ENCODE results near the gene TRRAP.

The TRRAP gene

GRCh38 chr7:98903246-98903645 lies 24.9 kb downstream of the TRRAP start:
- H3K27ac ChIP-seq (ENCODE audit: low read depth, low read length): no peak overlapping the region
- H3K9ac ChIP-seq (ENCODE audit: low read length): no peak overlapping the region
- H3K4me3 ChIP-seq (ENCODE audit: low read depth, low read length): no peak overlapping the region
- H3K27me3 ChIP-seq (ENCODE audit: control insufficient read depth, insufficient read depth, low read length): no peaks in the 10 kb centered on the region
- no peaks in the 10 kb centered on the region for H3K4me1 ChIP-seq (ENCODE audit: control insufficient read depth, insufficient read depth, low read length)
- peaks cover 6% of the 10 kb centered on the region; the same call in 1 of the 2 replicates for H3K9me3 ChIP-seq (ENCODE audit: control insufficient read depth, insufficient read depth, low read depth, low read length)
- peaks cover 99% of the 10 kb centered on the region for H3K36me3 ChIP-seq (ENCODE audit: control insufficient read depth, insufficient read depth, low read length)

DNA sequence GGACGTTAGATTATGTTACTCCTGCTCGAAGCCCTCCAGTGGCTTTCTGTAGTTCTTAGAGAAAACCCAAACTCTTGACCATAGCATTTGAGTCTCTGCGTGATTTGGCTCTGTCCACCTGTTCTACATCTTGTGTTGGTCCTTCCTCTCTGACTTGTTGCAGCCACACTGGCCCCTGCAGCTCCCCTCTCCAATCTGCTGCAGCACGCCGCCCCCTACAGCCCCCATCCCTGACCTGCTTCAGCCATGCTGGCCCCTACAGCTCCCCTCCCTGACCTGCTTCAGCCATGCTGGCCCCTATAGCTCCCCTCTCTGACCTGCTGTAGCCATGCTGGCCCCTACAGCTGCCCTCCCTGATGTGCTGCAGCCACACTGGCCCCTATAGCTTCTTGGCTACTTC lies 29.2 kb downstream of the TRRAP start:
- H3K9ac ChIP-seq (ENCODE audit: low read length): no peak overlapping the region
- H3K9me3 ChIP-seq (ENCODE audit: control insufficient read depth, insufficient read depth, low read depth, low read length): peaks cover 6% of the 10 kb centered on the region; the same call in 1 of the 2 replicates
- no peak overlapping the region for H3K4me3 ChIP-seq (ENCODE audit: low read depth, low read length)
- no peaks in the 10 kb centered on the region for H3K4me1 ChIP-seq (ENCODE audit: control insufficient read depth, insufficient read depth, low read length)
- H3K27me3 ChIP-seq (ENCODE audit: control insufficient read depth, insufficient read depth, low read length): no peaks in the 10 kb centered on the region
- H3K36me3 ChIP-seq (ENCODE audit: control insufficient read depth, insufficient read depth, low read length): peaks cover 98% of the 10 kb centered on the region
- no peak overlapping the region for H3K27ac ChIP-seq (ENCODE audit: low read depth, low read length)

DNA sequence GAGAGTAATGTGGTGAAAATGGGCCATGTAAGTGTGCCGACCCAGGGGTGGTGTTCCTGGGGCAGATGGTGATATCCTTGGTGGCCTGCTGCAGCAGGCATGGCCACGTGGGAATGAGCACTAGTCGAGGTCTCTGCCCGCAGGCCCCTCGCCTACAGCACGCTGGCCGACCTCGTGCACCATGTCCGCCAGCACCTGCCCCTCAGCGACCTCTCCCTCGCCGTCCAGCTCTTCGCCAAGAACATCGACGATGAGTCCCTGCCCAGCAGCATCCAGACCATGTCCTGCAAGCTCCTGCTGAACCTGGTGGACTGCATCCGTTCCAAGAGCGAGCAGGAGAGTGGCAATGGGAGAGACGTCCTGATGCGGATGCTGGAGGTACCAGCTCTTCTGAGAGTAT lies 30.3 kb downstream of the TRRAP start:
- H3K4me3 ChIP-seq (ENCODE audit: low read depth, low read length): no peak overlapping the region
- H3K9ac ChIP-seq (ENCODE audit: low read length): no peak overlapping the region
- peaks cover 6% of the 10 kb centered on the region; the same call in 1 of the 2 replicates for H3K9me3 ChIP-seq (ENCODE audit: control insufficient read depth, insufficient read depth, low read depth, low read length)
- no peak overlapping the region for H3K27ac ChIP-seq (ENCODE audit: low read depth, low read length)
- H3K27me3 ChIP-seq (ENCODE audit: control insufficient read depth, insufficient read depth, low read length): no peaks in the 10 kb centered on the region
- H3K4me1 ChIP-seq (ENCODE audit: control insufficient read depth, insufficient read depth, low read length): no peaks in the 10 kb centered on the region
- H3K36me3 ChIP-seq (ENCODE audit: control insufficient read depth, insufficient read depth, low read length): peaks cover 98% of the 10 kb centered on the region

DNA sequence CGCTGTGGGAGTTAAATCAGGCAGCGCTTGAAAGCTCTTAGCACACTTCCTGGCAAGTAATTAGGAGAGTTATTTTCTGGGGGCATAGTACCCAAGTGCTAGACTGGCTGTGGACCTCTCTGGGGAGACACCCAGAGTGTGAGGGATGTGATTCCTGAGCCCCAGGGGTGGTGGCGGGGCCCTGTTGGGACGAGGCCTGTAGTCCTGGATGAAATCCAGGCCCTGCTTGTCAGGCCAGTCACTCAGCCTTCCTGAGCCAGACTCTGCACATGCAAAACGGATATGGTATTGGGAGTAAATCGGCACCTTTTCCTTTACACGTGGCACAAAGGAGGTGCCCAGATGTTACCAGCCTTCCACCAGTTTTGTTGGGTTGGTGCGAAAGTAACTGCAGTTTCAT lies 31.2 kb downstream of the TRRAP start:
- no peak overlapping the region for H3K27ac ChIP-seq (ENCODE audit: low read depth, low read length)
- H3K36me3 ChIP-seq (ENCODE audit: control insufficient read depth, insufficient read depth, low read length): peaks cover 96% of the 10 kb centered on the region

DNA sequence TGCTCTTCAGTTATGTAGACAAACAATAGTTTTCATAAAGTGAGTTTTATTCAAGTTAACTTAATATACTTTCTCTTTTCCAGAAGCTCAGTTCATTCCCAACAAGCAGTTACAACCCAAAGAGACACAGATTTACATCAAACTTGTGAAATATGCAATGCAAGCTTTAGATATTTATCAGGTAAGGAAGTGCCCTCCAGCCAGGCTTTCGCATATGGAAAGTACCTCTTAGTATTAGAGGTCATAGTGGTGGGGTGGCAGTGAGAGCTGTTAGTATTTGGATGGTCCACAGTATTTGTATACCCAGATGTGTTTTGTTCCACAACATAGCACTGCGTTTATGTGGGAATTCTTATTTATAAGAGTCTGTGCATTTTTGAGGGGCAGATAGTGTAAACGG lies 32.1 kb downstream of the TRRAP start:
- Histone ChIP-seq H3K36me3 (ENCODE audit: control insufficient read depth, insufficient read depth, low read length) (peaks cover 95% of the 10 kb centered on the region), H3K27me3 (ENCODE audit: control insufficient read depth, insufficient read depth, low read length) (no peaks in the 10 kb centered on the region), H3K27ac (ENCODE audit: low read depth, low read length) (no peak overlapping the region), H3K9ac (ENCODE audit: low read length) (no peak overlapping the region), H3K4me1 (ENCODE audit: control insufficient read depth, insufficient read depth, low read length) (no peaks in the 10 kb centered on the region), H3K9me3 (ENCODE audit: control insufficient read depth, insufficient read depth, low read depth, low read length) (peaks cover 6% of the 10 kb centered on the region; the same call in 1 of the 2 replicates), H3K4me3 (ENCODE audit: low read depth, low read length) (no peak overlapping the region)

More for the DNA sequence above, 31.2 kb downstream of the TRRAP start:
- Histone ChIP-seq H3K27me3 (ENCODE audit: control insufficient read depth, insufficient read depth, low read length) (no peaks in the 10 kb centered on the region), H3K9me3 (ENCODE audit: control insufficient read depth, insufficient read depth, low read depth, low read length) (peaks cover 6% of the 10 kb centered on the region; the same call in 1 of the 2 replicates), H3K4me1 (ENCODE audit: control insufficient read depth, insufficient read depth, low read length) (no peaks in the 10 kb centered on the region), H3K4me3 (ENCODE audit: low read depth, low read length) (no peak overlapping the region), H3K9ac (ENCODE audit: low read length) (no peak overlapping the region)

- Histone ChIP-seq H3K4me1 (ENCODE audit: control insufficient read depth, insufficient read depth, low read length) (no peaks in the 10 kb centered on the region), H3K27ac (ENCODE audit: low read depth, low read length) (no peak overlapping the region), H3K36me3 (ENCODE audit: control insufficient read depth, insufficient read depth, low read length) (peaks cover 94% of the 10 kb centered on the region), H3K4me3 (ENCODE audit: low read depth, low read length) (no peak overlapping the region), H3K9ac (ENCODE audit: low read length) (no peak overlapping the region), H3K9me3 (ENCODE audit: control insufficient read depth, insufficient read depth, low read depth, low read length) (peaks cover 6% of the 10 kb centered on the region; the same call in 1 of the 2 replicates), H3K27me3 (ENCODE audit: control insufficient read depth, insufficient read depth, low read length) (no peaks in the 10 kb centered on the region)
Observed at GRCh38 chr7:98911916-98912315, 33.6 kb downstream of the TRRAP start.

DNA sequence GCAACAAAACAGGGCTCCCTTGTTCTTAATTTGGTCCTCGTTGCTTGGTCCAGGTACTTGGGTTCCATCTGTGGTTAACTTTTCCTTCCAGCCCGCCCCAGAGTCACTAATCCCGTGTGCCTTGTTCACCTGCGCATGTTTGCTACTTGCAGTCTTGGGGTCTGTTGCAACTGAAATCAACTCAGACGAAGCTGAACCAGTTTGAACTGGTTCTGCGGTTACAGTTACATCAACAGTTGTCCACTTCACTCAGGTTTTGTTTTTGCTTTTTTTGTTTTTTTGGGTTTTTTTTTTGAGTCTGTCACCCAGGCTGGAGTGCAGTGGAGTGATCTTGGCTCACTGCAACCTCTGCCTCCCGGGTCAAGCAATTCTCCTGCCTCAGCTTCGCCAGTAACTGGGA lies 34.7 kb downstream of the TRRAP start:
- no peaks in the 10 kb centered on the region for H3K4me1 ChIP-seq (ENCODE audit: control insufficient read depth, insufficient read depth, low read length)
- H3K9me3 ChIP-seq (ENCODE audit: control insufficient read depth, insufficient read depth, low read depth, low read length): no peaks in the 10 kb centered on the region
- peaks cover 93% of the 10 kb centered on the region for H3K36me3 ChIP-seq (ENCODE audit: control insufficient read depth, insufficient read depth, low read length)
- H3K9ac ChIP-seq (ENCODE audit: low read length): no peak overlapping the region
- H3K27ac ChIP-seq (ENCODE audit: low read depth, low read length): no peak overlapping the region
- no peak overlapping the region for H3K4me3 ChIP-seq (ENCODE audit: low read depth, low read length)
- no peaks in the 10 kb centered on the region for H3K27me3 ChIP-seq (ENCODE audit: control insufficient read depth, insufficient read depth, low read length)

GRCh38 chr7:98913612-98914011 lies 35.3 kb downstream of the TRRAP start:
- Histone ChIP-seq H3K9me3 (ENCODE audit: control insufficient read depth, insufficient read depth, low read depth, low read length) (no peaks in the 10 kb centered on the region), H3K27me3 (ENCODE audit: control insufficient read depth, insufficient read depth, low read length) (no peaks in the 10 kb centered on the region), H3K4me3 (ENCODE audit: low read depth, low read length) (no peak overlapping the region), H3K36me3 (ENCODE audit: control insufficient read depth, insufficient read depth, low read length) (peaks cover 92% of the 10 kb centered on the region), H3K4me1 (ENCODE audit: control insufficient read depth, insufficient read depth, low read length) (no peaks in the 10 kb centered on the region), H3K9ac (ENCODE audit: low read length) (no peak overlapping the region), H3K27ac (ENCODE audit: low read depth, low read length) (no peak overlapping the region)

- no peak overlapping the region for H3K9ac ChIP-seq (ENCODE audit: low read length)
- no peak overlapping the region for H3K4me3 ChIP-seq (ENCODE audit: low read depth, low read length)
- no peaks in the 10 kb centered on the region for H3K27me3 ChIP-seq (ENCODE audit: control insufficient read depth, insufficient read depth, low read length)
- H3K36me3 ChIP-seq (ENCODE audit: control insufficient read depth, insufficient read depth, low read length): peaks cover 92% of the 10 kb centered on the region
- no peaks in the 10 kb centered on the region for H3K4me1 ChIP-seq (ENCODE audit: control insufficient read depth, insufficient read depth, low read length)
- H3K27ac ChIP-seq (ENCODE audit: low read depth, low read length): no peak overlapping the region
- no peaks in the 10 kb centered on the region for H3K9me3 ChIP-seq (ENCODE audit: control insufficient read depth, insufficient read depth, low read depth, low read length)
Observed at GRCh38 chr7:98917331-98917730, 39.0 kb downstream of the TRRAP start.

DNA sequence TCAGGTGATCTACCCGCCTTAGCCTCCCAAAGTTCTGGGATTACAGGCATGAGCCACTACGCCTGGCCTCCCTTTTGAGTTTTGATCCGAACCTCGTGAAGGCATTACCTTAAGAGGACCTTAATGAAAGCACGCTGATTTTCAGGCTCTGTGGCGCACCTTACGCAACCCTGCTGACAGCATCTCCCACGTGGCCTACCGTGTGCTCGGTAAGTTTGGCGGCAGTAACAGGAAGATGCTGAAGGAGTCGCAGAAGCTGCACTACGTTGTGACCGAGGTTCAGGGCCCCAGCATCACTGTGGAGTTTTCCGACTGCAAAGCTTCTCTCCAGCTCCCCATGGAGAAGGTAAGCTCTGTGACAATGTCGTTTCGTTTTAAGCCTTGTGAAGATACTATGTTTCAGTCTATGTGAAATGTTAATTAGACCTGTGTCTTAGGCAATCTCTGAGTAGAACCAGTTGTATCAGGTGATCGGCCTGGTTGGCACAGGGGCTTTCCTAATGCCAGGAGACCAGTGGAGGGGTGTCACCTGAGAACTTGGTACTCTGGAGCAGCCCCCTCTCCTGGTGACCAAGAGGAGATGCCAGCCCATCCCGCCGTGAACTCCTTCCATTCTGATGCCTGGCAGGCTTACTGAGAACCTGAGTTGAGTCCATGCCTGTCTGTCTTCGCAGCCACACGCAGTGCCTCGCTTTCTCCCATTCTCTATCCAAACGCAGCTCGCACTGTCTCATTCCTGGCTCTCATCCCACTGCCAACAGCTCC lies 43.5 kb downstream of the TRRAP start:
- H3K27me3 ChIP-seq (ENCODE audit: control insufficient read depth, insufficient read depth, low read length): no peaks in the 10 kb centered on the region

DNA sequence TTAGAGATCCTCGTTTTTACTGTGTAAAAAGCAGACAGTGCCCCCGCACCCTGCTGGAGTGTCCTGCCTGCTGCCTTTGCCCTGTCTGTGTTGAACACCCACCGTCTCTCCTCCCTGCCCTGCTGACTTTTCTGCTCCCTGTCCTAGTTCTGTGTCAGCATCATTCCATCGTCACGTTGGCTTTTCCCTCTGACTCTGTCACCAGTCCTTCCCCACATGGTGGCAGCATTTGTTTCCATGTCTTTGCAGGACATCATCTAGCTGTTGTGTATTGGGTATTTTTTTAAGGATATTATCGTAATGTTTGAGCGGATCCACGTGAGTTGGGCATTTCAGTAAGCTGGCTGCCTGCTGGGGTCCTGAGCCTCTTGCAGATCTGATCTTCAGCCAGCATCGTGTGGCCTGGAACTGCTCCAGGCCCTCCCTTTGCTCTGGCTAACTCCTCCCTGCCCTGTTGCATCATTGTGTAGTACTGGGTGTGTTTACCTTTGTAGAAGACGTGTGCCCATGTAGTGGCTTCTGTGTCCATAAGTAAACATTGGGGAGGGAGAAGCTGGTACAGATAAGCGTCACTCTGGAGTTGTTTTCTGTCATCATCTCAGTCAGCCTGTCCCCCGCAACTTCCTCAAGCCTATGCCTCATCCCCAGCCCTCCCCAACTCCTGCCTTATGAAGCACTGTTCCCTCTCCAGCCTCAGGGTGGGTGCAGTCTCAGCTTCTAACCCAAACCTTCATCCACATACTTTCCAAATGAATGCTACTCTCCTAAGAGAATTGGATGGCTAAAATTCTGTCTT lies 44.3 kb downstream of the TRRAP start:
- peaks cover 94% of the 10 kb centered on the region for H3K36me3 ChIP-seq (ENCODE audit: control insufficient read depth, insufficient read depth, low read length)
- H3K27ac ChIP-seq (ENCODE audit: low read depth, low read length): no peak overlapping the region
- H3K9me3 ChIP-seq (ENCODE audit: control insufficient read depth, insufficient read depth, low read depth, low read length): no peaks in the 10 kb centered on the region
- no peak overlapping the region for H3K9ac ChIP-seq (ENCODE audit: low read length)
- H3K4me1 ChIP-seq (ENCODE audit: control insufficient read depth, insufficient read depth, low read length): no peaks in the 10 kb centered on the region
- H3K4me3 ChIP-seq (ENCODE audit: low read depth, low read length): no peak overlapping the region
- no peaks in the 10 kb centered on the region for H3K27me3 ChIP-seq (ENCODE audit: control insufficient read depth, insufficient read depth, low read length)

More for the DNA sequence above, 43.5 kb downstream of the TRRAP start:
- Histone ChIP-seq H3K36me3 (ENCODE audit: control insufficient read depth, insufficient read depth, low read length) (peaks cover 93% of the 10 kb centered on the region), H3K9me3 (ENCODE audit: control insufficient read depth, insufficient read depth, low read depth, low read length) (no peaks in the 10 kb centered on the region), H3K27ac (ENCODE audit: low read depth, low read length) (no peak overlapping the region), H3K9ac (ENCODE audit: low read length) (no peak overlapping the region), H3K4me1 (ENCODE audit: control insufficient read depth, insufficient read depth, low read length) (no peaks in the 10 kb centered on the region), H3K4me3 (ENCODE audit: low read depth, low read length) (no peak overlapping the region)

All from HUES6 (cell line).